ENCODE results near the gene MACROH2A2. TPM values are rescaled to one million over a fixed set of nuclear protein-coding genes. Genes with fewer than 3 reads are reported as not detected.

The MACROH2A2 gene
- total RNA-seq, 2 experiments from 2014 or later: 2.2 TPM

GRCh38 chr10:70145166-70145665, 92.6 kb downstream of the MACROH2A2 start:
- Mint-ChIP-seq H3K27me3 (no peaks in the 10 kb centered on the region), H3K4me1 (ENCODE audit: low read depth) (peaks cover 45% of the 10 kb centered on the region), H3K9me3 (no peaks in the 10 kb centered on the region), H3K27ac (peak overlapping the region; percentile 91), H3K4me3 (peak overlapping the region; percentile 88), H3K36me3 (ENCODE audit: low read depth) (peaks cover 23% of the 10 kb centered on the region)
- ChIA-PET POLR2A (interaction anchor here (0.6 to 3.5 kb wide), 9 partner anchors 11 to 259 kb away, joined by 3 to 138 read pairs (median 13); partner anchors contain the start of genes EIF4EBP2, PPA1 and SAR1A), CTCF (interaction anchor here (1.2 to 4.0 kb wide), 15 partner anchors 11 to 236 kb away, joined by 4 to 64 read pairs (median 7); partner anchors contain the start of genes AIFM2, PPA1 and SAR1A)
- TF ChIP-seq, protein P1, sequence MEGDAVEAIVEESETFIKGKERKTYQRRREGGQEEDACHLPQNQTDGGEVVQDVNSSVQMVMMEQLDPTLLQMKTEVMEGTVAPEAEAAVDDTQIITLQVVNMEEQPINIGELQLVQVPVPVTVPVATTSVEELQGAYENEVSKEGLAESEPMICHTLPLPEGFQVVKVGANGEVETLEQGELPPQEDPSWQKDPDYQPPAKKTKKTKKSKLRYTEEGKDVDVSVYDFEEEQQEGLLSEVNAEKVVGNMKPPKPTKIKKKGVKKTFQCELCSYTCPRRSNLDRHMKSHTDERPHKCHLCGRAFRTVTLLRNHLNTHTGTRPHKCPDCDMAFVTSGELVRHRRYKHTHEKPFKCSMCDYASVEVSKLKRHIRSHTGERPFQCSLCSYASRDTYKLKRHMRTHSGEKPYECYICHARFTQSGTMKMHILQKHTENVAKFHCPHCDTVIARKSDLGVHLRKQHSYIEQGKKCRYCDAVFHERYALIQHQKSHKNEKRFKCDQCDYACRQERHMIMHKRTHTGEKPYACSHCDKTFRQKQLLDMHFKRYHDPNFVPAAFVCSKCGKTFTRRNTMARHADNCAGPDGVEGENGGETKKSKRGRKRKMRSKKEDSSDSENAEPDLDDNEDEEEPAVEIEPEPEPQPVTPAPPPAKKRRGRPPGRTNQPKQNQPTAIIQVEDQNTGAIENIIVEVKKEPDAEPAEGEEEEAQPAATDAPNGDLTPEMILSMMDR (IDR thresholded peaks at IDR 0.05): no peak
- Histone ChIP-seq H3K27me3 (ENCODE audit: control insufficient read depth in 1 of 2, insufficient read depth in 2 of 2, low read length in 2 of 2) (no peaks in the 10 kb centered on the region), H3K9me3 (ENCODE audit: control insufficient read depth in 1 of 2, insufficient read depth in 1 of 2, low read length in 2 of 2) (no peaks in the 10 kb centered on the region), H3K36me3 (ENCODE audit: insufficient read depth, low read length) (peaks cover 20% of the 10 kb centered on the region), H3K4me1 (ENCODE audit: insufficient read depth, low read length) (peaks cover 32% of the 10 kb centered on the region), H3K4me3 (ENCODE audit: low read length) (peak overlapping the region; percentile 82), H3K27ac (ENCODE audit: low read depth in 1 of 2, low read length in 2 of 2) (peak overlapping the region; percentile 62 to 76)
- ATAC-seq (ENCODE audit: poor library complexity) (peak; percentile 1), DNase-seq (peak in 2 of 14 experiments; percentile 5 to 8)
- intact Hi-C loops (cut with DNase I, micrococcal nuclease): loop anchor here (2.0 to 10.0 kb wide), 7 partner anchors 28 to 670 kb away; partner anchors contain the start of genes EIF4EBP2 (in 1 of the 2), PPA1 (in 1 of the 2) and SGPL1 (in 1 of the 2)

- no peaks in the 10 kb centered on the region for H3K27me3 Mint-ChIP-seq
- H3K9me3 ChIP-seq (ENCODE audit: control insufficient read depth in 1 of 2, insufficient read depth in 1 of 2, low read length in 2 of 2): no peaks in the 10 kb centered on the region
- peaks cover 46% of the 10 kb centered on the region for H3K4me1 Mint-ChIP-seq (ENCODE audit: low read depth)
- intact Hi-C loops (cut with DNase I, micrococcal nuclease): loop anchor here (1.0 to 10.0 kb wide), 10 partner anchors 23 to 669 kb away; partner anchors contain the start of genes PPA1 (in 2 of the 2), EIF4EBP2 (in 1 of the 2), SAR1A (in 1 of the 2) and SGPL1 (in 1 of the 2)
- peak overlapping the region; percentile 91 for H3K27ac Mint-ChIP-seq
- ChIA-PET CTCF (interaction anchor here (0.8 to 4.0 kb wide), 24 partner anchors 10 to 837 kb away, joined by 3 to 64 read pairs (median 6); partner anchors contain the start of genes AIFM2, EIF4EBP2, PPA1 and SAR1A), POLR2A (interaction anchor here (0.6 to 3.5 kb wide), 22 partner anchors 10 to 1704 kb away, joined by 3 to 138 read pairs (median 6); partner anchors contain the start of genes AIFM2, EIF4EBP2, PPA1 and SAR1A)
- peak overlapping the region; percentile 92 for H3K4me3 Mint-ChIP-seq
- peaks cover 32% of the 10 kb centered on the region for H3K4me1 ChIP-seq (ENCODE audit: insufficient read depth, low read length)
- TF ChIP-seq, protein P1 (IDR thresholded peaks at IDR 0.05): peak; percentile 66
- no peaks in the 10 kb centered on the region for H3K27me3 ChIP-seq (ENCODE audit: control insufficient read depth in 1 of 2, insufficient read depth in 2 of 2, low read length in 2 of 2)
- DNase-seq: peak; percentile 47 to 90 (median 66)
- no peaks in the 10 kb centered on the region for H3K9me3 Mint-ChIP-seq
- ATAC-seq (ENCODE audit: poor library complexity): peak; percentile 55
- H3K36me3 ChIP-seq (ENCODE audit: insufficient read depth, low read length): peaks cover 27% of the 10 kb centered on the region
- peaks cover 25% of the 10 kb centered on the region for H3K36me3 Mint-ChIP-seq (ENCODE audit: low read depth)
- H3K4me3 ChIP-seq (ENCODE audit: low read length): peak overlapping the region; percentile 82
- H3K27ac ChIP-seq (ENCODE audit: low read depth in 1 of 2, low read length in 2 of 2): peak overlapping the region; percentile 76 to 87
Observed at GRCh38 chr10:70145666-70146488, 93.2 kb downstream of the MACROH2A2 start.
